Fibroblast of lung (primary cell): ENCODE measurements around the gene DIP2C. TPM values are rescaled to one million over a fixed set of nuclear protein-coding genes. Genes with fewer than 3 reads are reported as not detected.

Experiments
- DNase-seq, 2 donors: peaks; one replicate each; pipeline versions ENCODE4 v3.0.0 to v3.0.0-alpha.2; 2010; ENCODE audit warnings: low read depth in 2 of 2
- H2AFZ ChIP-seq: 2 replicates; pipeline ENCODE4 v1.5.1; 2012; ENCODE audit warnings: low read length, control low read depth, inconsistent platforms
- H3K27ac ChIP-seq: 2 replicates; pipeline ENCODE4 v1.5.1; 2011; ENCODE audit warnings: low read length, control low read depth; ENCODE audit not compliant: insufficient read depth
- H3K27me3 ChIP-seq: 2 replicates; pipeline ENCODE4 v1.5.1; 2011; ENCODE audit warnings: mild to moderate bottlenecking, low read length; ENCODE audit not compliant: control insufficient read depth, insufficient read depth
- H3K36me3 ChIP-seq: 2 replicates; pipeline ENCODE4 v1.5.1; 2011; ENCODE audit warnings: low read length; ENCODE audit not compliant: control insufficient read depth, insufficient read depth
- H3K4me1 ChIP-seq: 2 replicates; pipeline ENCODE4 v1.5.1; 2011; ENCODE audit warnings: low read length; ENCODE audit not compliant: control insufficient read depth, insufficient read depth; ENCODE audit errors: extremely low read depth
- H3K4me2 ChIP-seq: 2 replicates; pipeline ENCODE4 v1.5.1; 2011; ENCODE audit warnings: low read length, control low read depth; ENCODE audit not compliant: insufficient read depth; ENCODE audit errors: extremely low read depth
- H3K4me3 ChIP-seq, 4 experiments: fragments of 200-600 bp in 1 of 4; sonication (generic) in 1 of 4; replicated peaks in 1 of 4; 2 replicates each; pipeline ENCODE4 v1.5.1; 2011 to 2016; ENCODE audit warnings: low read length in 4 of 4, low read depth in 3 of 4, mild to moderate bottlenecking in 3 of 4, control low read depth in 2 of 4, inconsistent platforms in 1 of 4, mixed read lengths in 1 of 4; ENCODE audit not compliant: insufficient read depth in 1 of 4; ENCODE audit errors: control extremely low read depth in 1 of 4
- H3K79me2 ChIP-seq: 2 replicates; pipeline ENCODE4 v1.5.1; 2012; ENCODE audit warnings: mild to moderate bottlenecking, low read length, inconsistent platforms; ENCODE audit not compliant: control insufficient read depth, insufficient read depth
- H3K9ac ChIP-seq: 2 replicates; pipeline ENCODE4 v1.5.1; 2011; ENCODE audit warnings: mild to moderate bottlenecking, low read length, control low read depth; ENCODE audit not compliant: insufficient read depth
- H3K9me3 ChIP-seq: 2 replicates; pipeline ENCODE4 v1.5.1; 2012; ENCODE audit warnings: low read depth, low read length; ENCODE audit not compliant: control insufficient read depth, insufficient read depth
- H4K20me1 ChIP-seq: 2 replicates; pipeline ENCODE4 v1.5.1; 2011; ENCODE audit warnings: low read length; ENCODE audit not compliant: control insufficient read depth, insufficient read depth; ENCODE audit errors: extremely low read depth
- EZH2 ChIP-seq: IDR thresholded peaks from 2 replicates; pipeline ENCODE4 v1.5.1; 2012; ENCODE audit warnings: low read length, control low read depth, mild to moderate bottlenecking; ENCODE audit errors: missing control alignments
- polyA plus RNA-seq, 2 donors: library from polyadenylated mRNA; depleted of rRNA in 1 of 2; stranded (reverse) in 1 of 2; unstranded in 1 of 2; fragments of >200 nt; gene quantifications; 2 replicates each; pipeline ENCODE4 v1.2.1, GENCODE V29; 2011 to 2012; ENCODE audit warnings: missing spikeins in 1 of 2
- total RNA-seq: library from RNA; depleted of rRNA; stranded (reverse); fragments of >200 nt; gene quantifications from 2 replicates; pipeline ENCODE4 v1.2.1, GENCODE V29; 2014
- TF ChIP-seq, protein P1 (sequence below), 2 donors: IDR thresholded peaks in 1 of 2; conservative IDR thresholded peaks in 1 of 2; 1 replicate in 1 of 2; 2 replicates in 1 of 2; pipeline ENCODE4 v1.5.1; 2011 to 2012; ENCODE audit warnings: low read length in 2 of 2, control low read depth in 1 of 2, inconsistent platforms in 1 of 2, low read depth in 1 of 2, mild to moderate bottlenecking in 1 of 2

Gene DIP2C
- total and polyA plus RNA-seq, 2 donors (not counting 1 experiment from before 2014, with no cell fraction given) = 10.7 to 18.3 TPM

DNA sequence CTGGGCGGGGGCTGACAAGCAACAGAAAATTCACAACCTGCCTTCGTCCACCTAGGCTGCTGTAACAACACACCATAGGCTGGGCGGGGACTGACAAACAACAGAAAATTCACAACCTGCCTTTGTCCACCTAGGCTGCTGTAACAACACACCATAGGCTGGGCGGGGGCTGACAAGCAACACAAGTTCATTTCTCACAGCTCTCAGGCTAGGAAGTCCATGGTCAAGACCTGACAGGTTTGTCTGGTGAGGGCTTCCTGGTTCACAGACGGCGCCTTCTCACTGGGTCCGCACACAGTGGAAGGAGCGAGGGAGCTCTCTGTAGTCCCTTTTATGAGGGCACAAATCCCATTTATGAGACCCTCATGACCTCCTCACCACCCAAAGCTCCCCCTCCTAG is 52.2 kb downstream of the DIP2C start:
- Histone ChIP-seq H3K79me2 (peaks cover 27% of the 10 kb centered on the region), H3K9me3 (no peaks in the 10 kb centered on the region), H3K27ac (no peak overlapping the region), H4K20me1 (no peaks in the 10 kb centered on the region), H3K4me3 (no peak overlapping the region), H3K4me1 (no peaks in the 10 kb centered on the region), H3K27me3 (no peaks in the 10 kb centered on the region), H3K36me3 (no peaks in the 10 kb centered on the region), H2AFZ (no peak overlapping the region), H3K9ac (no peak overlapping the region), H3K4me2 (no peak overlapping the region)
- TF ChIP-seq EZH2 = no peak
- TF ChIP-seq, protein P1, sequence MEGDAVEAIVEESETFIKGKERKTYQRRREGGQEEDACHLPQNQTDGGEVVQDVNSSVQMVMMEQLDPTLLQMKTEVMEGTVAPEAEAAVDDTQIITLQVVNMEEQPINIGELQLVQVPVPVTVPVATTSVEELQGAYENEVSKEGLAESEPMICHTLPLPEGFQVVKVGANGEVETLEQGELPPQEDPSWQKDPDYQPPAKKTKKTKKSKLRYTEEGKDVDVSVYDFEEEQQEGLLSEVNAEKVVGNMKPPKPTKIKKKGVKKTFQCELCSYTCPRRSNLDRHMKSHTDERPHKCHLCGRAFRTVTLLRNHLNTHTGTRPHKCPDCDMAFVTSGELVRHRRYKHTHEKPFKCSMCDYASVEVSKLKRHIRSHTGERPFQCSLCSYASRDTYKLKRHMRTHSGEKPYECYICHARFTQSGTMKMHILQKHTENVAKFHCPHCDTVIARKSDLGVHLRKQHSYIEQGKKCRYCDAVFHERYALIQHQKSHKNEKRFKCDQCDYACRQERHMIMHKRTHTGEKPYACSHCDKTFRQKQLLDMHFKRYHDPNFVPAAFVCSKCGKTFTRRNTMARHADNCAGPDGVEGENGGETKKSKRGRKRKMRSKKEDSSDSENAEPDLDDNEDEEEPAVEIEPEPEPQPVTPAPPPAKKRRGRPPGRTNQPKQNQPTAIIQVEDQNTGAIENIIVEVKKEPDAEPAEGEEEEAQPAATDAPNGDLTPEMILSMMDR (conservative IDR thresholded peaks at IDR 0.05 in 1 of 2, IDR thresholded peaks at IDR 0.05 in 1 of 2; ENCODE audit: low read depth in 1 of 2, low read length in 2 of 2) = no peak
- no peak for DNase-seq

DNA sequence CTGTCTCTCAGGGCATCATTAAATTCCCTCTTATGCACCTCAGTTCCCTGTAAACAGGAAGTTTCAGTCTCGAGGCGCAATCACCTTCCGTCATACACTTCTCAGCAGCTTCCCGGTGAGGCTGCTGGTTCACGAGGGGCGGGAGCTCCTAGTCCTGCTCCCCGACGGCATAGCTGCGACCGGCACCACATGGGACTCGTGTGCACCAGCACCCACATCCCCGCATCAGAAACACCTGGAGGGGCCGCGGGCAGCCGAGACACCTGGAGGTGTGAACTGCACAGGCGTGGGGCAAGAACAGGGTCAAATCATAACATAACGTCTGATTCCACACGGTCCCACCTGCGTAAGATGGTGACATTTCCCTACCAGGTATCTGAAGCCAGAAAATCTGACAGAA is 52.7 kb downstream of the DIP2C start:
- Histone ChIP-seq H3K27me3 (no peaks in the 10 kb centered on the region), H3K9me3 (no peaks in the 10 kb centered on the region), H2AFZ (no peak overlapping the region), H3K9ac (no peak overlapping the region), H3K4me3 (no peak overlapping the region), H4K20me1 (no peaks in the 10 kb centered on the region), H3K4me1 (no peaks in the 10 kb centered on the region), H3K4me2 (no peak overlapping the region), H3K79me2 (peaks cover 27% of the 10 kb centered on the region), H3K36me3 (no peaks in the 10 kb centered on the region), H3K27ac (no peak overlapping the region)
- DNase-seq = no peak
- no peak for TF ChIP-seq EZH2
- TF ChIP-seq, protein P1 (conservative IDR thresholded peaks at IDR 0.05 in 1 of 2, IDR thresholded peaks at IDR 0.05 in 1 of 2; ENCODE audit: low read depth in 1 of 2, low read length in 2 of 2) = no peak

DNA sequence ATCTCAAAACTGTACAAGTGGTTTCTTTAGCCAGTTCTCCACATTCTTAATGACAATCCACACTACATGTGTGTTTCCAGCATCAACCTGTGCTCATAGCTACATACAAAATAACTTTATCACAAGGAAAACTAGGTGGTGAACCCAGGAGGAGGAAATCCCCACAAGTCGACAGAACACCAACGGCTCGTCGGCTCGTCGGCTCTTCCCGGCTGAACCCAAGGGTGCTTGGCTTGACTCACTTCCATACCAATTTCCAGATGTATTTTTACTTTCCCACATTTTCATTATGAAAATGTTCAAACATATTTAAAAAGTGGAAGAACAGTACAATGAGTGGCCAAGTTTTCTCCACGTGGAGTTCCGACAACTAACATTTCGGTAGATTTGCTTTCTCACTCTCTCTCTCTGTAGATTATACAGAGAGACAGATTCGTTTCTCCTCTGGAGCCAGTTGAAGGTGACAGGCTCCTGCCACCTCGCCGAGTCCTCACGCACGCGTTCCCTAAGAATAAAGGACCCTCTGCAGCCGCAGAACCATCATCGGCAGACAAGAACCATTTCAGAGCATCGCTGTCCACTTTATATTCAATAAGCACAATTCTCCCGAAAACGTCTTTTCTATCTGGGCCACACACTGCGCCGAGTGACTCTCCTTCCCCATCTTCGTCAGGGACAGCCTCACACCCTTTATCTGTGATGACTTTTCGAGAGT is 53.3 kb downstream of the DIP2C start:
- Histone ChIP-seq H3K27me3 (no peaks in the 10 kb centered on the region), H4K20me1 (no peaks in the 10 kb centered on the region), H3K4me3 (no peak overlapping the region), H3K79me2 (peaks cover 25% of the 10 kb centered on the region), H2AFZ (no peak overlapping the region), H3K36me3 (no peaks in the 10 kb centered on the region), H3K9ac (no peak overlapping the region), H3K4me1 (no peaks in the 10 kb centered on the region), H3K4me2 (no peak overlapping the region), H3K9me3 (no peaks in the 10 kb centered on the region), H3K27ac (no peak overlapping the region)
- DNase-seq = no peak
- TF ChIP-seq, protein P1 (conservative IDR thresholded peaks at IDR 0.05 in 1 of 2, IDR thresholded peaks at IDR 0.05 in 1 of 2; ENCODE audit: low read depth in 1 of 2, low read length in 2 of 2) = no peak
- no peak for TF ChIP-seq EZH2
